ENCODE results near the gene ADPRH. TPM values are rescaled to one million over a fixed set of nuclear protein-coding genes. Genes with fewer than 3 reads are reported as not detected.

Gene ADPRH
- total and polyA plus RNA-seq, 4 experiments from 2014 or later: 1.2 to 3.4 (median 1.7) TPM

- Histone ChIP-seq H3K27me3 (ENCODE audit: insufficient read depth, low read length) (no peaks in the 10 kb centered on the region), H3K4me3 (ENCODE audit: low read length in 2 of 2) (no peak overlapping the region), H3K36me3 (ENCODE audit: insufficient read depth, low read length) (no peaks in the 10 kb centered on the region), H3K27ac (ENCODE audit: low read depth, low read length) (no peak overlapping the region), H3K4me1 (ENCODE audit: insufficient read depth, low read length) (no peaks in the 10 kb centered on the region), H3K9me3 (ENCODE audit: control insufficient read depth in 1 of 2, low read length in 2 of 2) (no peaks in the 10 kb centered on the region)
- no peak for DNase-seq
- Mint-ChIP-seq H3K27me3 (peaks cover 10% of the 10 kb centered on the region in 2 donors), H3K36me3 (no peaks in the 10 kb centered on the region), H3K4me3 (no peak overlapping the region), H3K9me3 (peaks cover 0 to 2% (median 0%) of the 10 kb centered on the region in 8 donors), H3K27ac (no peak overlapping the region), H3K4me1 (no peaks in the 10 kb centered on the region)
- intact Hi-C loops (cut with micrococcal nuclease): no loop called here
- ChIA-PET CTCF (ENCODE audit: partially characterized antibody) (no interaction called here), POLR2A (ENCODE audit: partially characterized antibody) (no interaction called here)
These were observed 7.6 kb upstream of the ADPRH start for GRCh38 chr3:119571688-119572087.

- no peaks in the 10 kb centered on the region for H3K36me3 ChIP-seq (ENCODE audit: insufficient read depth, low read length)
- peaks cover 5% of the 10 kb centered on the region for H3K4me1 ChIP-seq (ENCODE audit: insufficient read depth, low read length)
- CTCF ChIA-PET (ENCODE audit: partially characterized antibody): interaction anchor here (2.3 kb wide), 1 partner anchor 16 kb away, joined by 8 read pairs; the partner anchor contains the start of gene CD80
- no peak for DNase-seq
- Mint-ChIP-seq H3K9me3 (no peaks in the 10 kb centered on the region), H3K36me3 (peaks cover 0 to 2% of the 10 kb centered on the region in 2 donors), H3K27me3 (peaks cover 4 to 9% of the 10 kb centered on the region in 2 donors), H3K27ac (no peak overlapping the region), H3K4me3 (no peak overlapping the region), H3K4me1 (peaks cover 5 to 15% (median 7%) of the 10 kb centered on the region in 4 donors)
- no peak overlapping the region for H3K4me3 ChIP-seq (ENCODE audit: low read length in 2 of 2)
- POLR2A ChIA-PET (ENCODE audit: partially characterized antibody): no interaction called here
- no peak overlapping the region for H3K27ac ChIP-seq (ENCODE audit: low read depth, low read length)
- no peaks in the 10 kb centered on the region for H3K9me3 ChIP-seq (ENCODE audit: control insufficient read depth in 1 of 2, low read length in 2 of 2)
- H3K27me3 ChIP-seq (ENCODE audit: insufficient read depth, low read length): no peaks in the 10 kb centered on the region
- intact Hi-C loops (cut with micrococcal nuclease): no loop called here
These were observed 3.8 kb upstream of the ADPRH start for GRCh38 chr3:119575507-119575906.

GRCh38 chr3:119580067-119580760 lies 922 bp downstream of the ADPRH start:
- CTCF ChIA-PET (ENCODE audit: partially characterized antibody): interaction anchor here (1.0 to 1.5 kb wide), 3 partner anchors 96 to 339 kb away, joined by 3 to 4 read pairs (median 3); partner anchors contain the start of gene B4GALT4
- Histone ChIP-seq H3K36me3 (ENCODE audit: insufficient read depth, low read length) (no peaks in the 10 kb centered on the region), H3K9me3 (ENCODE audit: control insufficient read depth in 1 of 2, low read length in 2 of 2) (no peaks in the 10 kb centered on the region), H3K27ac (ENCODE audit: low read depth, low read length) (peak overlapping the region; percentile 51), H3K4me3 (ENCODE audit: low read length in 2 of 2) (peak overlapping the region; percentile 5 to 60), H3K27me3 (ENCODE audit: insufficient read depth, low read length) (no peaks in the 10 kb centered on the region), H3K4me1 (ENCODE audit: insufficient read depth, low read length) (peaks cover 6% of the 10 kb centered on the region)
- peaks cover 0 to 2% of the 10 kb centered on the region in 2 donors for H3K36me3 Mint-ChIP-seq
- peak overlapping the region; percentile 91 to 96 (median 93) for H3K4me3 Mint-ChIP-seq
- peak overlapping the region; percentile 64 to 96 (median 93) for H3K27ac Mint-ChIP-seq
- peak in 2 of 5 donors; percentile 19 to 37 for DNase-seq
- peaks cover 1 to 5% of the 10 kb centered on the region in 2 donors for H3K27me3 Mint-ChIP-seq
- peaks cover 6 to 22% (median 11%) of the 10 kb centered on the region in 4 donors for H3K4me1 Mint-ChIP-seq
- no peaks in the 10 kb centered on the region for H3K9me3 Mint-ChIP-seq
- POLR2A ChIA-PET (ENCODE audit: partially characterized antibody): no interaction called here
- intact Hi-C loops (cut with micrococcal nuclease): no loop called here

- Mint-ChIP-seq H3K4me3 (peak overlapping the region in 1 of 8 donors; percentile 11), H3K27ac (peak overlapping the region in 4 of 7 donors; percentile 1 to 60 (median 54)), H3K4me1 (peaks cover 6 to 22% (median 11%) of the 10 kb centered on the region in 4 donors), H3K27me3 (peaks cover 1 to 5% of the 10 kb centered on the region in 2 donors), H3K36me3 (peaks cover 0 to 2% of the 10 kb centered on the region in 2 donors), H3K9me3 (no peaks in the 10 kb centered on the region)
- CTCF ChIA-PET (ENCODE audit: partially characterized antibody): no interaction called here
- intact Hi-C loops (cut with micrococcal nuclease): no loop called here
- Histone ChIP-seq H3K27ac (ENCODE audit: low read depth, low read length) (no peak overlapping the region), H3K36me3 (ENCODE audit: insufficient read depth, low read length) (no peaks in the 10 kb centered on the region), H3K27me3 (ENCODE audit: insufficient read depth, low read length) (no peaks in the 10 kb centered on the region), H3K4me1 (ENCODE audit: insufficient read depth, low read length) (peaks cover 6% of the 10 kb centered on the region), H3K4me3 (ENCODE audit: low read length in 2 of 2) (no peak overlapping the region), H3K9me3 (ENCODE audit: control insufficient read depth in 1 of 2, low read length in 2 of 2) (no peaks in the 10 kb centered on the region)
- peak in 2 of 5 donors; percentile 6 to 63 for DNase-seq
- POLR2A ChIA-PET (ENCODE audit: partially characterized antibody): interaction anchor here (0.8 kb wide), 1 partner anchor 23 kb away, joined by 3 read pairs; no protein-coding TSS in a partner anchor
These were observed 2.9 kb downstream of the ADPRH start for GRCh38 chr3:119582178-119582577.

GRCh38 chr3:119585208-119585607 lies 5.9 kb downstream of the ADPRH start:
- peaks cover 0 to 1% of the 10 kb centered on the region in 2 donors for H3K36me3 Mint-ChIP-seq
- ChIA-PET CTCF (ENCODE audit: partially characterized antibody) (no interaction called here), POLR2A (ENCODE audit: partially characterized antibody) (no interaction called here)
- intact Hi-C loops (cut with micrococcal nuclease): no loop called here
- DNase-seq: no peak
- H3K9me3 Mint-ChIP-seq: peaks cover 0 to 1% (median 0%) of the 10 kb centered on the region in 8 donors
- Histone ChIP-seq H3K4me1 (ENCODE audit: insufficient read depth, low read length) (peaks cover 3% of the 10 kb centered on the region), H3K9me3 (ENCODE audit: control insufficient read depth in 1 of 2, low read length in 2 of 2) (no peaks in the 10 kb centered on the region), H3K27ac (ENCODE audit: low read depth, low read length) (no peak overlapping the region), H3K4me3 (ENCODE audit: low read length in 2 of 2) (no peak overlapping the region), H3K27me3 (ENCODE audit: insufficient read depth, low read length) (no peaks in the 10 kb centered on the region), H3K36me3 (ENCODE audit: insufficient read depth, low read length) (no peaks in the 10 kb centered on the region)
- H3K27ac Mint-ChIP-seq: peak overlapping the region in 1 of 7 donors; percentile 49
- peaks cover 1 to 4% of the 10 kb centered on the region in 2 donors for H3K27me3 Mint-ChIP-seq
- H3K4me1 Mint-ChIP-seq: peaks cover 2 to 10% (median 5%) of the 10 kb centered on the region in 4 donors
- no peak overlapping the region for H3K4me3 Mint-ChIP-seq

- CTCF ChIA-PET (ENCODE audit: partially characterized antibody): no interaction called here
- peaks cover 2 to 5% (median 5%) of the 10 kb centered on the region in 4 donors for H3K4me1 Mint-ChIP-seq
These were observed 6.7 kb downstream of the ADPRH start for GRCh38 chr3:119585856-119586570.

GRCh38 chr3:119586733-119587172 lies 7.5 kb downstream of the ADPRH start:
- Mint-ChIP-seq H3K4me1 (peaks cover 0 to 5% (median 3%) of the 10 kb centered on the region in 4 donors), H3K36me3 (peaks cover 0 to 1% of the 10 kb centered on the region in 2 donors), H3K9me3 (peaks cover 0 to 8% (median 0%) of the 10 kb centered on the region in 8 donors), H3K27me3 (peaks cover 1 to 4% of the 10 kb centered on the region in 2 donors), H3K27ac (no peak overlapping the region), H3K4me3 (no peak overlapping the region)
- POLR2A ChIA-PET (ENCODE audit: partially characterized antibody): no interaction called here
- intact Hi-C loops (cut with micrococcal nuclease): no loop called here
- H3K36me3 ChIP-seq (ENCODE audit: insufficient read depth, low read length): no peaks in the 10 kb centered on the region
- no peaks in the 10 kb centered on the region for H3K4me1 ChIP-seq (ENCODE audit: insufficient read depth, low read length)
- H3K9me3 ChIP-seq (ENCODE audit: control insufficient read depth in 1 of 2, low read length in 2 of 2): no peaks in the 10 kb centered on the region
- H3K4me3 ChIP-seq (ENCODE audit: low read length in 2 of 2): no peak overlapping the region
- H3K27me3 ChIP-seq (ENCODE audit: insufficient read depth, low read length): no peaks in the 10 kb centered on the region
- H3K27ac ChIP-seq (ENCODE audit: low read depth, low read length): no peak overlapping the region
- CTCF ChIA-PET (ENCODE audit: partially characterized antibody): no interaction called here
- no peak for DNase-seq

More at GRCh38 chr3:119585856-119586570, 6.7 kb downstream of the ADPRH start:
- H3K4me3 Mint-ChIP-seq: no peak overlapping the region
- DNase-seq: no peak
- H3K4me1 ChIP-seq (ENCODE audit: insufficient read depth, low read length): no peaks in the 10 kb centered on the region
- H3K27ac Mint-ChIP-seq: no peak overlapping the region
- no peaks in the 10 kb centered on the region for H3K36me3 ChIP-seq (ENCODE audit: insufficient read depth, low read length)
- H3K27ac ChIP-seq (ENCODE audit: low read depth, low read length): no peak overlapping the region
- intact Hi-C loops (cut with micrococcal nuclease): no loop called here
- no peaks in the 10 kb centered on the region for H3K9me3 ChIP-seq (ENCODE audit: control insufficient read depth in 1 of 2, low read length in 2 of 2)
- peaks cover 0 to 8% (median 0%) of the 10 kb centered on the region in 8 donors for H3K9me3 Mint-ChIP-seq
- POLR2A ChIA-PET (ENCODE audit: partially characterized antibody): no interaction called here
- peaks cover 1 to 4% of the 10 kb centered on the region in 2 donors for H3K27me3 Mint-ChIP-seq
- H3K4me3 ChIP-seq (ENCODE audit: low read length in 2 of 2): no peak overlapping the region
- H3K27me3 ChIP-seq (ENCODE audit: insufficient read depth, low read length): no peaks in the 10 kb centered on the region
- peaks cover 0 to 1% of the 10 kb centered on the region in 2 donors for H3K36me3 Mint-ChIP-seq

Measured in CD4-positive, alpha-beta memory T cell (primary cell).